Mesendoderm (in vitro differentiated cells): ENCODE measurements around the gene RRP7A.
A peak's percentile ranks its signal among the peaks of the same experiment; 100 is the strongest.

Experiments
- DNase-seq: peaks from one replicate; pipeline ENCODE4 v3.0.0; 2013
- H2AK5ac ChIP-seq: 2 replicates; pipeline ENCODE4 v1.6.1; 2013; ENCODE audit warnings: low read length, inconsistent platforms
- H2BK120ac ChIP-seq: 2 replicates; pipeline ENCODE4 v1.6.1; 2013; ENCODE audit warnings: low read depth, mild to moderate bottlenecking, low read length, moderate library complexity, mixed read lengths
- H2BK15ac ChIP-seq: replicated peaks from 2 replicates; pipeline ENCODE4 v1.6.1; 2013; ENCODE audit warnings: low read depth, mild to moderate bottlenecking, moderate library complexity
- H2BK5ac ChIP-seq: 2 replicates; pipeline ENCODE4 v1.6.1; 2013; ENCODE audit warnings: low read length, inconsistent platforms
- H3K18ac ChIP-seq: 2 replicates; pipeline ENCODE4 v1.6.1; 2013; ENCODE audit warnings: mild to moderate bottlenecking, low read length, mixed read lengths
- H3K23ac ChIP-seq: one replicate; pipeline ENCODE4 v1.6.1; 2013; ENCODE audit warnings: low read length
- H3K27ac ChIP-seq: 2 replicates; pipeline ENCODE4 v1.5.1; 2013; ENCODE audit warnings: low read depth, mild to moderate bottlenecking, inconsistent platforms, low read length, moderate library complexity
- H3K27me3 ChIP-seq: 2 replicates; pipeline ENCODE4 v1.6.1; 2013; ENCODE audit warnings: low read length, control low read depth, mild to moderate bottlenecking, inconsistent platforms; ENCODE audit not compliant: insufficient read depth, poor library complexity
- H3K36me3 ChIP-seq: 2 replicates; pipeline ENCODE4 v1.6.1; 2013; ENCODE audit warnings: low read length, inconsistent platforms; ENCODE audit not compliant: control insufficient read depth, insufficient read depth
- H3K4ac ChIP-seq: one replicate; pipeline ENCODE4 v1.6.1; 2013; ENCODE audit warnings: low read depth, mild to moderate bottlenecking, low read length, moderate library complexity
- H3K4me1 ChIP-seq: 2 replicates; pipeline ENCODE4 v1.6.1; 2013; ENCODE audit warnings: low read depth, low read length, inconsistent platforms; ENCODE audit not compliant: control insufficient read depth
- H3K4me2 ChIP-seq: 2 replicates; pipeline ENCODE4 v1.6.1; 2013; ENCODE audit warnings: low read length
- H3K4me3 ChIP-seq: 2 replicates; pipeline ENCODE4 v1.5.1; 2013; ENCODE audit warnings: mild to moderate bottlenecking, low read length
- H3K56ac ChIP-seq: one replicate; pipeline ENCODE4 v1.6.1; 2013; ENCODE audit warnings: low read length
- H3K79me1 ChIP-seq: 2 replicates; pipeline ENCODE4 v1.6.1; 2013; ENCODE audit warnings: low read length, inconsistent platforms
- H3K79me2 ChIP-seq: 2 replicates; pipeline ENCODE4 v1.6.1; 2013; ENCODE audit warnings: mild to moderate bottlenecking, low read length; ENCODE audit not compliant: control insufficient read depth, insufficient read depth
- H3K9ac ChIP-seq: 2 replicates; pipeline ENCODE4 v1.6.1; 2013; ENCODE audit warnings: low read length, inconsistent platforms
- H4K5ac ChIP-seq: one replicate; pipeline ENCODE4 v1.6.1; 2013; ENCODE audit warnings: low read length
- H4K8ac ChIP-seq: one replicate; pipeline ENCODE4 v1.6.1; 2013; ENCODE audit warnings: low read depth, mild to moderate bottlenecking, control low read depth, low read length, moderate library complexity
- WGBS: extraction: QIAGEN DNeasy Blood & Tissue Kit; methylation state at CpG from one replicate; pipeline ENCODE4 v1.1.7; 2013; ENCODE audit warnings: low lambda C conversion rate, missing lambda C conversion rate; ENCODE audit not compliant: insufficient coverage; ENCODE audit errors: extremely low coverage; 5-methylcytosine and 5-hydroxymethylcytosine counted together

The RRP7A gene

GRCh38 chr22:42562684-42563083 is 43.1 kb upstream of the RRP7A start:
- Histone ChIP-seq H3K56ac (no peak overlapping the region), H4K5ac (no peak overlapping the region), H3K4me2 (no peak overlapping the region), H3K27ac (no peak overlapping the region), H3K23ac (no peak overlapping the region), H3K4me3 (no peak overlapping the region), H3K79me2 (no peaks in the 10 kb centered on the region), H3K36me3 (no peaks in the 10 kb centered on the region), H3K18ac (no peak overlapping the region), H2BK5ac (no peak overlapping the region), H3K9ac (no peak overlapping the region), H3K4ac (no peak overlapping the region), H3K27me3 (no peaks in the 10 kb centered on the region), H3K79me1 (no peaks in the 10 kb centered on the region), H2BK15ac (no peak overlapping the region), H4K8ac (no peak overlapping the region), H2BK120ac (no peak overlapping the region), H3K4me1 (no peaks in the 10 kb centered on the region), H2AK5ac (no peak overlapping the region)
- no peak for DNase-seq
- no CpG with 5 or more reads among the region's 2 CpGs for WGBS

GRCh38 chr22:42562279-42562678 is 42.7 kb upstream of the RRP7A start:
- Histone ChIP-seq H4K8ac (no peak overlapping the region), H3K36me3 (no peaks in the 10 kb centered on the region), H3K56ac (no peak overlapping the region), H2BK120ac (no peak overlapping the region), H3K4me1 (no peaks in the 10 kb centered on the region), H2BK15ac (no peak overlapping the region), H3K9ac (no peak overlapping the region), H3K4me3 (no peak overlapping the region), H3K4ac (no peak overlapping the region), H4K5ac (no peak overlapping the region), H2AK5ac (no peak overlapping the region), H3K27me3 (no peaks in the 10 kb centered on the region), H3K79me2 (no peaks in the 10 kb centered on the region), H3K18ac (no peak overlapping the region), H2BK5ac (no peak overlapping the region), H3K27ac (no peak overlapping the region), H3K4me2 (no peak overlapping the region), H3K79me1 (no peaks in the 10 kb centered on the region), H3K23ac (no peak overlapping the region)
- DNase-seq: peak; percentile 36
- no CpG with 5 or more reads among the region's 8 CpGs for WGBS

- H3K56ac ChIP-seq: peak overlapping the region; percentile 60
- no peak overlapping the region for H2BK15ac ChIP-seq
- no peak overlapping the region for H3K18ac ChIP-seq
- no peak overlapping the region for H2AK5ac ChIP-seq
- H3K79me1 ChIP-seq: no peaks in the 10 kb centered on the region
- no peak for DNase-seq
- no peak overlapping the region for H3K4me3 ChIP-seq
- H3K4ac ChIP-seq: no peak overlapping the region
- no peak overlapping the region for H2BK5ac ChIP-seq
- no peaks in the 10 kb centered on the region for H3K4me1 ChIP-seq
- no peak overlapping the region for H4K5ac ChIP-seq
- no peak overlapping the region for H2BK120ac ChIP-seq
- H3K27ac ChIP-seq: no peak overlapping the region
- no peak overlapping the region for H3K23ac ChIP-seq
- H3K27me3 ChIP-seq: no peaks in the 10 kb centered on the region
- no peaks in the 10 kb centered on the region for H3K36me3 ChIP-seq
- no peak overlapping the region for H3K4me2 ChIP-seq
- H3K9ac ChIP-seq: no peak overlapping the region
- H4K8ac ChIP-seq: no peak overlapping the region
- no CpG with 5 or more reads among the region's 5 CpGs for WGBS
- H3K79me2 ChIP-seq: no peaks in the 10 kb centered on the region
Measured at GRCh38 chr22:42561856-42562255, 42.3 kb upstream of the RRP7A start.

GRCh38 chr22:42560781-42561180 is 41.2 kb upstream of the RRP7A start:
- no CpG with 5 or more reads among the region's 7 CpGs for WGBS
- Histone ChIP-seq H3K4ac (no peak overlapping the region), H3K36me3 (no peaks in the 10 kb centered on the region), H2AK5ac (no peak overlapping the region), H3K27me3 (no peaks in the 10 kb centered on the region), H3K79me2 (no peaks in the 10 kb centered on the region), H3K4me2 (no peak overlapping the region), H3K79me1 (no peaks in the 10 kb centered on the region), H4K5ac (no peak overlapping the region), H3K23ac (no peak overlapping the region), H3K4me1 (no peaks in the 10 kb centered on the region), H3K18ac (no peak overlapping the region), H2BK120ac (no peak overlapping the region), H3K9ac (no peak overlapping the region), H3K27ac (no peak overlapping the region), H3K4me3 (no peak overlapping the region), H2BK15ac (no peak overlapping the region), H2BK5ac (no peak overlapping the region), H4K8ac (no peak overlapping the region), H3K56ac (peak overlapping the region; percentile 34)
- DNase-seq: peak; percentile 77

GRCh38 chr22:42560381-42560780 is 40.8 kb upstream of the RRP7A start:
- no peak overlapping the region for H3K27ac ChIP-seq
- no peak overlapping the region for H4K8ac ChIP-seq
- no peak overlapping the region for H2BK5ac ChIP-seq
- no peaks in the 10 kb centered on the region for H3K4me1 ChIP-seq
- H3K18ac ChIP-seq: no peak overlapping the region
- no peaks in the 10 kb centered on the region for H3K36me3 ChIP-seq
- no peaks in the 10 kb centered on the region for H3K79me1 ChIP-seq
- H3K9ac ChIP-seq: no peak overlapping the region
- no peak overlapping the region for H2BK120ac ChIP-seq
- H3K23ac ChIP-seq: no peak overlapping the region
- H3K4me3 ChIP-seq: no peak overlapping the region
- H2AK5ac ChIP-seq: no peak overlapping the region
- H4K5ac ChIP-seq: no peak overlapping the region
- WGBS: no CpG with 5 or more reads among the region's 8 CpGs
- H3K4me2 ChIP-seq: no peak overlapping the region
- H3K56ac ChIP-seq: no peak overlapping the region
- DNase-seq: no peak
- no peaks in the 10 kb centered on the region for H3K27me3 ChIP-seq
- H3K4ac ChIP-seq: no peak overlapping the region
- H3K79me2 ChIP-seq: no peaks in the 10 kb centered on the region
- H2BK15ac ChIP-seq: no peak overlapping the region
